HFF-Myc (cell line): ENCODE results near the gene CNGA3.

Experiments
- DNase-seq: peaks from one replicate; pipeline ENCODE4 v3.0.0-alpha.2; 2011; ENCODE audit warnings: low read depth; ENCODE audit errors: extremely low read depth
- H3K4me3 ChIP-seq: replicated peaks from 2 replicates; pipeline ENCODE4 v1.5.1; 2011; ENCODE audit warnings: low read depth, mild to moderate bottlenecking, control low read depth, low read length
- TF ChIP-seq, protein P1 (sequence below): IDR thresholded peaks from 2 replicates; pipeline ENCODE4 v1.5.1; 2012; ENCODE audit warnings: mild to moderate bottlenecking, low read depth, low read length, control low read depth; ENCODE audit errors: missing control alignments

Gene CNGA3

DNA sequence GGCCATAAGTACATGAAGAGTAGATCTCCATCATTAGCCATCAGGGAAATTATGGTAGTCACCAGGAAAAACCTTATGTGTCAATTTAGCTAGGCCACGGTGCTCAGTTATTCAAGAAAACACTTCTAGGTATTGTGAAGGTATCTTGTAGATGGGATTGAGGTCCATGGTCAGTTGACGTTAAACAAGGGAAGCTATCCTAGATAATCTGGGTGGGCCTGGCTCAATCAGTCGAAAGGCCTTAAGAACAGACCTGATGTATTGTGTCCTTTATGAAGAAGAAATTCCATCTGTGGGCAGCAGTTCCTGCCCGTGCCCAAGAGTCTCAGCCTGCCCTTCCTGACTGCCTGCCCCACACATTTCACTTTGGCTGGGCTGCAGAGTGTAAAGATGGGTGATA is 16.7 kb upstream of the CNGA3 start:
- no peak for DNase-seq
- TF ChIP-seq, protein P1, sequence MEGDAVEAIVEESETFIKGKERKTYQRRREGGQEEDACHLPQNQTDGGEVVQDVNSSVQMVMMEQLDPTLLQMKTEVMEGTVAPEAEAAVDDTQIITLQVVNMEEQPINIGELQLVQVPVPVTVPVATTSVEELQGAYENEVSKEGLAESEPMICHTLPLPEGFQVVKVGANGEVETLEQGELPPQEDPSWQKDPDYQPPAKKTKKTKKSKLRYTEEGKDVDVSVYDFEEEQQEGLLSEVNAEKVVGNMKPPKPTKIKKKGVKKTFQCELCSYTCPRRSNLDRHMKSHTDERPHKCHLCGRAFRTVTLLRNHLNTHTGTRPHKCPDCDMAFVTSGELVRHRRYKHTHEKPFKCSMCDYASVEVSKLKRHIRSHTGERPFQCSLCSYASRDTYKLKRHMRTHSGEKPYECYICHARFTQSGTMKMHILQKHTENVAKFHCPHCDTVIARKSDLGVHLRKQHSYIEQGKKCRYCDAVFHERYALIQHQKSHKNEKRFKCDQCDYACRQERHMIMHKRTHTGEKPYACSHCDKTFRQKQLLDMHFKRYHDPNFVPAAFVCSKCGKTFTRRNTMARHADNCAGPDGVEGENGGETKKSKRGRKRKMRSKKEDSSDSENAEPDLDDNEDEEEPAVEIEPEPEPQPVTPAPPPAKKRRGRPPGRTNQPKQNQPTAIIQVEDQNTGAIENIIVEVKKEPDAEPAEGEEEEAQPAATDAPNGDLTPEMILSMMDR: no peak
- H3K4me3 ChIP-seq: no peak overlapping the region

GRCh38 chr2:98332989-98333388 is 13.3 kb upstream of the CNGA3 start:
- no peak overlapping the region for H3K4me3 ChIP-seq
- DNase-seq: no peak
- TF ChIP-seq, protein P1: no peak

DNA sequence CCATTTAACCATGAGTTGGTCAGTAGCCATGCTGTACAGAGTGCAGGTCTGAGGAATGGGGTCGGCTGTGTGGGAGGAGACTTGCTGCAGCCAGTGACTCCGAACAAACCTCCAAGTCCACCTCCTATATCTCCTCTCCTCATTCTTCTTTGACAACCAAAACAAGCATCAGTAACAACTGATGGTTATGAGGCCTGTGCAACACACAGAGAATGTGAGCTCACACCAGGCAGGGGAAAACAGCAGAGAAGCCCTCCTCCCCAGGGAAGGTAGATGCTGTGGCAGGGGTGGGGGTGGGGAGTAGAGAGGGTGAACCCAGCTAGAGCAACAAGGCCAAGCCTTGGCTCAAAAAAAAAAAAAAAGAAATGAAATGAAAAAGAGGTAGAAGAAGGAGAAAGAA is 12.3 kb upstream of the CNGA3 start:
- TF ChIP-seq, protein P1: no peak
- DNase-seq: no peak
- H3K4me3 ChIP-seq: no peak overlapping the region

- peak; percentile 61 for DNase-seq
- TF ChIP-seq, protein P1: no peak
- H3K4me3 ChIP-seq: no peak overlapping the region
These were observed 11.7 kb upstream of the CNGA3 start for GRCh38 chr2:98334439-98335078.

DNA sequence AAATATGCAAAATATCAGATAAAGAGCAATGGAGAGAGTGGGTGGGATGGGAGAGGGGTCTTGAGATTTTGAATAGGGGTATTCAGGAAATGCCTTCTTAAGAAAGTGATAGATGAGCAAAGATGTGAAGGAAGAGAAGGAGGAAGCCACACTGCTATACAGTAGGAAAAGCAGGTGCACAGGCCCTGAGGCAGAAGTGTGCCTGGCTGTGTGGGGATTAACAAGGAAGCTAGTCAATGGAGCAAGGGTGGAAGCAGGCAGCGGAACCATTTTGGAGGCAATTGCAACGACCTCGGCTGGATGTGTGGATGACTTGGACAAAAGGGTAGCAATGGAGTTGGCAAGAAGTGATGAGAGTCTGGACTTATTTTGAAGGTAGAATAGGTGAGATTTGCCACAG is 11.0 kb upstream of the CNGA3 start:
- no peak for DNase-seq
- TF ChIP-seq, protein P1: no peak
- H3K4me3 ChIP-seq: no peak overlapping the region

- DNase-seq: no peak
- TF ChIP-seq, protein P1: no peak
- no peak overlapping the region for H3K4me3 ChIP-seq
These were observed 5.0 kb upstream of the CNGA3 start for GRCh38 chr2:98341241-98341640.

DNA sequence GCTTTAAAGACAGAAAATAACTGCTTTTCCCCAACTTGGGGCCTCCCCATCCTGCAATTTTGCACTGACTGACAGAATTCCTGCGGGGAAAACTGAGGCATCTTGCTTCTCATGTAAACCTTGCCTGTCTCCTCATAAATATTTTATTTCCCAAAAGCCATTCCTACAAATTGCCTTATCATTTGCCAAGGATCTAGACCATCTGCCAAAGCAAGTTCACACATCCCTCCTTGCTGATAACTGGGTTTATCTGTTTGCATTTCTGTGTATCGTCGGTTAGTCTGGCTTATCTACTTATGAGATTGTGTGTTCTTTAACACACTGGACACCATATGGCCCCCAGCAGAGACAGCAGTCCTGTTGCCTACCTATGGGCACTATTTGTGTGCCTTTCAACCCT is 3.0 kb upstream of the CNGA3 start:
- H3K4me3 ChIP-seq: no peak overlapping the region
- DNase-seq: no peak
- TF ChIP-seq, protein P1: no peak
